ENCODE results near the gene TMEM184A. TPM values are rescaled to one million over a fixed set of nuclear protein-coding genes. Genes with fewer than 3 reads are reported as not detected.

TMEM184A gene
- total and polyA plus RNA-seq, 2 donors (not counting 3 experiments of a cell fraction or from before 2014, with no cell fraction given) = 0.48 TPM; not detected in 1

DNA sequence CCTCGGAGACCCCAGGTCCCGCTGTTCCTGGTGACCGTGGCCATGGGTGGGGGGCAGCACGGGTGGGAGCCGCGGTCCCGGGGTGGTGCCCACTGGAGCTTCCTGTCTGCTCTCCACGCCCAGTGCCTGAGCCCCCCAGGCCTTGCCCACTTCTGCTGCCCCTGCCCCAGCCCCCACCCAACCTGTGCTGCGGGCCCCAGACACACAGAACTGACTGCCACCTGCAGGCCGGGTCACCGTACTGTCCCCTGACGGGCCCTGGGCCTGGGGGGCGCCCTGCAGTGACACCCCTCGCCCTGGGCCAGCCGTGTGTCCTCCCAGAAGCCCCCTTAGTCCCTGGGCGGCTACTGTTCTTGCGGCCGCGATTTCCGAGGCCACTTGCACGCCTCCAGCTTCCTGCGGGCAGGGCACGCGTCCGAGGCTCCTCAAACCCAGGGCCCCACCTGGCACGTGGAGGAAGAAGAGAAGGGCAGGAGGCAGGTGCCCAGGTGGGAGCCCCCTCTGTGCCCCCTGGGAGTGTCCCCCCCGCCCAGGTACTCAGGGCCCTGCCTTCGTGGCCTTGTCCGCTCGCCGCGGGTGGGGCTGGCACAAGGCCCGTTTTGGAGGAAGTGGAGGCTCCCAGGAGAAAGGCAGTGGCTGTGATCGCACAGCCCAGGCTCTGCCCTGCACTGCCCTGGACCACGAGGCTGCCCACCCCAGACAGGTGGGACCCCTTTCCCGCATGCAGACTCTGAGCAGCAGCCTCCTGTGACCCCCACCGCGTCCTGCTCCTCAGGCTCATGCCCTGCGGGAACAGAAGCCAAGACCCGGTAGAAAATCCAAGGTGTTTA is 10.4 kb downstream of the TMEM184A start:
- Histone ChIP-seq H2AFZ (ENCODE audit: low read depth, low read length) (no peak overlapping the region), H4K20me1 (replicated peaks; ENCODE audit: control insufficient read depth, extremely low read depth, insufficient read depth, low read length) (no peaks in the 10 kb centered on the region), H3K4me3 (replicated peaks in 1 of 3; ENCODE audit: insufficient read depth in 1 of 3, low read depth in 1 of 3, low read length in 3 of 3) (no peak overlapping the region), H3K36me3 (ENCODE audit: control insufficient read depth in 2 of 2, extremely low read depth in 1 of 2, insufficient read depth in 2 of 2, low read length in 2 of 2) (peaks cover 2 to 18% of the 10 kb centered on the region in 2 experiments), H3K9me1 (replicated peaks; ENCODE audit: control insufficient read depth, extremely low read depth, insufficient read depth, low read length) (no peaks in the 10 kb centered on the region), H3K4me2 (ENCODE audit: insufficient read depth, low read length) (no peak overlapping the region), H3K79me2 (ENCODE audit: control insufficient read depth, insufficient read depth, low read length) (no peaks in the 10 kb centered on the region), H3K4me1 (ENCODE audit: control insufficient read depth, extremely low read depth, insufficient read depth, low read length) (no peaks in the 10 kb centered on the region), H3K9ac (replicated peaks; ENCODE audit: extremely low read depth, insufficient read depth, low read length) (no peak overlapping the region), H3K27ac (ENCODE audit: insufficient read depth, low read depth, low read length) (no peak overlapping the region), H3K27me3 (ENCODE audit: control insufficient read depth in 2 of 2, insufficient read depth in 2 of 2, low read length in 2 of 2) (no peaks in the 10 kb centered on the region), H3K9me3 (replicated peaks; ENCODE audit: control insufficient read depth, insufficient read depth, low read length) (no peaks in the 10 kb centered on the region)
- no peak for FAIRE-seq
- dilution Hi-C loops (cut with MboI; ENCODE audit: extremely low pct_ligation_motif_present, low sequenced_read_pairs) = no loop called here
- no peak for TF ChIP-seq FOS (IDR thresholded peaks at IDR 0.05; ENCODE audit: borderline replicate concordance, insufficient read depth, low read length)
- no peak for TF ChIP-seq MYC (IDR thresholded peaks at IDR 0.05; ENCODE audit: low read depth, low read length)
- TF ChIP-seq EZH2 (IDR thresholded peaks at IDR 0.05; ENCODE audit: borderline replicate concordance, low read depth, low read length, severe bottlenecking) = no peak
- TF ChIP-seq, protein P1, sequence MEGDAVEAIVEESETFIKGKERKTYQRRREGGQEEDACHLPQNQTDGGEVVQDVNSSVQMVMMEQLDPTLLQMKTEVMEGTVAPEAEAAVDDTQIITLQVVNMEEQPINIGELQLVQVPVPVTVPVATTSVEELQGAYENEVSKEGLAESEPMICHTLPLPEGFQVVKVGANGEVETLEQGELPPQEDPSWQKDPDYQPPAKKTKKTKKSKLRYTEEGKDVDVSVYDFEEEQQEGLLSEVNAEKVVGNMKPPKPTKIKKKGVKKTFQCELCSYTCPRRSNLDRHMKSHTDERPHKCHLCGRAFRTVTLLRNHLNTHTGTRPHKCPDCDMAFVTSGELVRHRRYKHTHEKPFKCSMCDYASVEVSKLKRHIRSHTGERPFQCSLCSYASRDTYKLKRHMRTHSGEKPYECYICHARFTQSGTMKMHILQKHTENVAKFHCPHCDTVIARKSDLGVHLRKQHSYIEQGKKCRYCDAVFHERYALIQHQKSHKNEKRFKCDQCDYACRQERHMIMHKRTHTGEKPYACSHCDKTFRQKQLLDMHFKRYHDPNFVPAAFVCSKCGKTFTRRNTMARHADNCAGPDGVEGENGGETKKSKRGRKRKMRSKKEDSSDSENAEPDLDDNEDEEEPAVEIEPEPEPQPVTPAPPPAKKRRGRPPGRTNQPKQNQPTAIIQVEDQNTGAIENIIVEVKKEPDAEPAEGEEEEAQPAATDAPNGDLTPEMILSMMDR (IDR thresholded peaks at IDR 0.05; ENCODE audit: extremely low read depth in 1 of 2, insufficient read depth in 1 of 2, low read depth in 1 of 2, low read length in 2 of 2) = no peak
- no peak for TF ChIP-seq POLR2AphosphoS5 (IDR thresholded peaks at IDR 0.05; ENCODE audit: insufficient read depth, low read depth, low read length)
- TF ChIP-seq GATA2 (IDR thresholded peaks at IDR 0.05; ENCODE audit: insufficient read depth, insufficient read length, low read depth, low read length) = no peak
- TF ChIP-seq, protein P2, sequence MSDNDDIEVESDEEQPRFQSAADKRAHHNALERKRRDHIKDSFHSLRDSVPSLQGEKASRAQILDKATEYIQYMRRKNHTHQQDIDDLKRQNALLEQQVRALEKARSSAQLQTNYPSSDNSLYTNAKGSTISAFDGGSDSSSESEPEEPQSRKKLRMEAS (IDR thresholded peaks at IDR 0.05; ENCODE audit: insufficient read depth, insufficient read length) = no peak
- no peak for TF ChIP-seq JUN (IDR thresholded peaks at IDR 0.05; ENCODE audit: borderline replicate concordance, insufficient read depth, insufficient read length, low read depth)
- TF ChIP-seq POLR2A (IDR thresholded peaks at IDR 0.05; ENCODE audit: low read depth, low read length) = no peak
- CTCF ChIA-PET = no interaction called here
- BruUV-seq (replicated peaks) = no TSS peak
- POLR2A ChIA-PET = no interaction called here
- DNase-seq (ENCODE audit: low read depth, low spot score) = no peak
- intact Hi-C loops (cut with micrococcal nuclease) = no loop called here

Measured in endothelial cell of umbilical vein (primary cell).